Sigmoid colon (tissue), 7 donors: Measurements from ENCODE around the gene ANKHD1. TPM values are rescaled to one million over a fixed set of nuclear protein-coding genes. Genes with fewer than 3 reads are reported as not detected.

ENCODE experiments used
- DNase-seq: peaks from one replicate; pipeline ENCODE4 v3.0.0-alpha.2; 2019
- H3K27ac ChIP-seq, 4 donors: fragments of 200-600 bp; sonication (generic); one replicate each; pipeline ENCODE4 v1.5.1; 2016 to 2019; ENCODE audit warnings: mild to moderate bottlenecking in 1 of 4
- H3K27me3 ChIP-seq, 3 donors: fragments of 200-600 bp; sonication (generic); one replicate each; pipeline ENCODE4 v1.5.1; 2019; ENCODE audit warnings: mild to moderate bottlenecking in 1 of 3
- H3K36me3 ChIP-seq, 4 donors: fragments of 200-600 bp; sonication (generic); one replicate each; pipeline ENCODE4 v1.5.1; 2016 to 2019
- H3K4me1 ChIP-seq, 4 donors: fragments of 200-600 bp; sonication (generic); one replicate each; pipeline ENCODE4 v1.5.1; 2017 to 2019
- H3K4me3 ChIP-seq, 4 donors: fragments of 200-600 bp; sonication (generic); one replicate each; pipeline ENCODE4 v1.5.1; 2017 to 2019; ENCODE audit warnings: mild to moderate bottlenecking in 2 of 4, moderate library complexity in 1 of 4
- H3K9me3 ChIP-seq, 4 donors: fragments of 200-600 bp in 3 of 4; sonication (generic) in 3 of 4; one replicate each; pipeline versions ENCODE4 v1.5.1 to v1.6.1; 2013 to 2019
- CTCF ChIP-seq, 4 experiments: fragments of 450-650 bp in 3 of 4; fragments of 200-600 bp in 1 of 4; IDR thresholded peaks; one replicate each; pipeline ENCODE4 v1.5.1; 2016 to 2019; ENCODE audit warnings: antibody characterized with exemption in 4 of 4, mild to moderate bottlenecking in 3 of 4, moderate library complexity in 2 of 4
- EP300 ChIP-seq, 4 donors: sonication (generic); formaldehyde crosslinking; IDR thresholded peaks; one replicate each; pipeline ENCODE4 v1.6.1; 2017; ENCODE audit warnings: antibody characterized with exemption in 4 of 4
- POLR2A ChIP-seq, 2 donors: fragments of 450-650 bp; IDR thresholded peaks; one replicate each; pipeline ENCODE4 v1.6.1; 2016; ENCODE audit warnings: antibody characterized with exemption in 2 of 2, mild to moderate bottlenecking in 2 of 2, moderate library complexity in 2 of 2
- POLR2AphosphoS5 ChIP-seq, 4 donors: sonication (generic); formaldehyde crosslinking; IDR thresholded peaks; one replicate each; pipeline ENCODE4 v1.6.1; 2017; ENCODE audit warnings: antibody characterized with exemption in 4 of 4
- WGBS, 2 donors: extraction: QIAGEN DNeasy Blood & Tissue Kit; methylation state at CpG; one replicate each; pipeline ENCODE4 v1.1.7; 2013; 5-methylcytosine and 5-hydroxymethylcytosine counted together
- intact Hi-C: fragments of 100-400 bp; cut with DNase I; formaldehyde crosslinking; loops from one replicate; pipeline ENCODE4 v1.15.1; 2023
- polyA plus RNA-seq, 3 donors: library from polyadenylated mRNA; stranded (reverse); fragments of 200-250 nt; gene quantifications; one replicate each; pipeline ENCODE4 v1.2.3, GENCODE V29; 2013
- total RNA-seq, 4 donors: library from RNA; depleted of rRNA; stranded (reverse); fragments of >200 nt; gene quantifications; one replicate each; pipeline ENCODE4 v1.1.0, GENCODE V29; 2016
- donor health status: healthy with polysubstance abuse.
- donor health status: Bipolar disorder and iron deficiency.
- donor health status: healthy.

Gene ANKHD1
- total RNA-seq (100 to 1,000 TPM in 3 of 4 donors, 10 to 100 TPM in 1; 93.5 to 109 (median 106) TPM), polyA plus RNA-seq (10 to 100 TPM; 25.8 to 65.3 (median 26.6) TPM)

GRCh38 chr5:140401362-140402257, at the start of gene ANKHD1:
Gene ANKHD1 (plus strand): TSS chr5:140401833. CDS start chr5:140401968, 135 bp downstream.
- no peaks in the 10 kb centered on the region for H3K27me3 ChIP-seq
- intact Hi-C loops: loop anchor here (5.0 kb wide), 3 partner anchors 146 to 291 kb away; partner anchors contain the start of genes EIF4EBP3, HARS1, HARS2 and IK
- TF ChIP-seq CTCF (IDR thresholded peaks at IDR 0.05) (no peak), EP300 (IDR thresholded peaks at IDR 0.05) (no peak), POLR2AphosphoS5 (IDR thresholded peaks at IDR 0.05) (peak; percentile 97 to 100 (median 98)), POLR2A (IDR thresholded peaks at IDR 0.05) (peak; percentile 95 to 96)
- H3K9me3 ChIP-seq: no peaks in the 10 kb centered on the region
- peak within 1 kb of the TSS; percentile 98 to 99 (median 99) for H3K27ac ChIP-seq
- DNase-seq: peak; percentile 100
- peak within 1 kb of the TSS; percentile 90 to 98 (median 96) for H3K4me3 ChIP-seq
- 0% methylated on average over 83 of the region's 83 CpGs for WGBS, 2 donors
- H3K4me1 ChIP-seq: peaks cover 0 to 52% (median 43%) of the 10 kb centered on the region in 4 donors
- H3K36me3 ChIP-seq: peaks cover 0 to 9% (median 0%) of the 10 kb centered on the region in 4 donors

- DNase-seq: no peak
- no peaks in the 10 kb centered on the region for H3K27me3 ChIP-seq
- 62 to 76% methylated on average over 7 of the region's 7 CpGs for WGBS, 2 donors
- H3K9me3 ChIP-seq: no peaks in the 10 kb centered on the region
- no peak overlapping the region for H3K27ac ChIP-seq
- H3K4me3 ChIP-seq: no peak overlapping the region
- H3K36me3 ChIP-seq: no peaks in the 10 kb centered on the region
- no peak for TF ChIP-seq EP300 (IDR thresholded peaks at IDR 0.05)
- no peak for TF ChIP-seq POLR2A (IDR thresholded peaks at IDR 0.05)
- TF ChIP-seq CTCF (IDR thresholded peaks at IDR 0.05): no peak
- no peak for TF ChIP-seq POLR2AphosphoS5 (IDR thresholded peaks at IDR 0.05)
- intact Hi-C loops: no loop called here
- H3K4me1 ChIP-seq: peaks cover 0 to 11% (median 7%) of the 10 kb centered on the region in 4 donors
These were observed 46.1 kb upstream of the ANKHD1 start for GRCh38 chr5:140355546-140355945.

- H3K4me1 ChIP-seq: peaks cover 0 to 11% (median 7%) of the 10 kb centered on the region in 4 donors
- H3K4me3 ChIP-seq: peak overlapping the region in 1 of 4 donors; percentile 25
- no peaks in the 10 kb centered on the region for H3K36me3 ChIP-seq
- no peaks in the 10 kb centered on the region for H3K27me3 ChIP-seq
- intact Hi-C loops: loop anchor here (1.0 kb wide), 1 partner anchor 113 kb away; no protein-coding TSS in a partner anchor
- no peak for TF ChIP-seq POLR2AphosphoS5 (IDR thresholded peaks at IDR 0.05)
- 36 to 45% methylated on average over 10 of the region's 10 CpGs for WGBS, 2 donors
- H3K9me3 ChIP-seq: no peaks in the 10 kb centered on the region
- no peak for DNase-seq
- peak overlapping the region in 1 of 4 donors; percentile 56 for H3K27ac ChIP-seq
These were observed 44.5 kb upstream of the ANKHD1 start for GRCh38 chr5:140356853-140357725.

DNA sequence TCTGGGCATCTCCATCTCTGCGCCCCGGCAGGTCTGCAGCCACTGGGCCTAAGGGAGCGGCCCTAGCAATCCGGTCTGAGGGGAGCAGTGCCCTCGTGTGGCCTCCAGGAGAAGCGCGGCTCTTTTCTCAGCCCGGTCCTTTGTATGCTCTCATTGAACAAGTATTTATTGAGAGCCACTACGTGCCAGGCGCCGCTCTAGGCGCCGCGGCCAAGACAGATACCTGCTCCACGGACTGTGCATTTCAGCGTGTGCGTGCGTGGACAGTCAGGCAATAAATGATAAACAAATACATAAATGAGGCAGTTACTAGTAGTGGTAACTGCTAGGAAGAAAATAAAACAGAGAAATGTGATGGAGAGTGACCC, 43.9 kb upstream of the ANKHD1 start:
- no peaks in the 10 kb centered on the region for H3K27me3 ChIP-seq
- peak overlapping the region in 3 of 4 donors; percentile 42 to 56 (median 44) for H3K27ac ChIP-seq
- TF ChIP-seq POLR2AphosphoS5 (IDR thresholded peaks at IDR 0.05) (peak in 2 of 4 donors; percentile 12 to 45), POLR2A (IDR thresholded peaks at IDR 0.05) (no peak), CTCF (IDR thresholded peaks at IDR 0.05) (peak; percentile 79 to 91 (median 89)), EP300 (IDR thresholded peaks at IDR 0.05) (no peak)
- H3K9me3 ChIP-seq: no peaks in the 10 kb centered on the region
- no peaks in the 10 kb centered on the region for H3K36me3 ChIP-seq
- DNase-seq: peak; percentile 94
- 0 to 1% methylated on average over 18 of the region's 18 CpGs for WGBS, 2 donors
- intact Hi-C loops: loop anchor here (1.0 kb wide), 1 partner anchor 113 kb away; no protein-coding TSS in a partner anchor
- H3K4me1 ChIP-seq: peaks cover 0 to 11% (median 7%) of the 10 kb centered on the region in 4 donors
- peak overlapping the region in 2 of 4 donors; percentile 20 to 25 for H3K4me3 ChIP-seq
